GM23338 (cell line): ENCODE results near the gene WNT5B. TPM values are rescaled to one million over a fixed set of nuclear protein-coding genes. Genes with fewer than 3 reads are reported as not detected.

ENCODE experiments used
- ATAC-seq: fragments of 200-7000 bp; cut with Tn5 transposase; 3 replicates; pipeline ENCODE4 v1.9.1; 2020
- DNase-seq: peaks from one replicate; pipeline ENCODE4 v3.0.0-alpha.2; 2015; ENCODE audit warnings: low spot score
- H2AFZ ChIP-seq: fragments of 200-600 bp; sonication (generic); 2 replicates; pipeline ENCODE4 v1.8.0; 2016; ENCODE audit warnings: antibody characterized with exemption, mild to moderate bottlenecking, moderate library complexity
- H3F3A ChIP-seq: fragments of 200-600 bp; sonication (generic); replicated peaks from 2 replicates; pipeline ENCODE4 v1.8.0; 2017; ENCODE audit warnings: antibody characterized with exemption, mixed run types, low read depth
- H3K27ac ChIP-seq: fragments of 200-600 bp; sonication (generic); 2 replicates; pipeline ENCODE4 v1.6.1; 2016; ENCODE audit warnings: low read depth
- H3K27me3 ChIP-seq: fragments of 200-600 bp; sonication (generic); 2 replicates; pipeline ENCODE4 v1.8.0; 2016; ENCODE audit warnings: mild to moderate bottlenecking, mixed run types, moderate library complexity; ENCODE audit not compliant: insufficient read depth
- H3K36me3 ChIP-seq: fragments of 200-600 bp; sonication (generic); 2 replicates; pipeline ENCODE4 v1.8.0; 2016; ENCODE audit warnings: mild to moderate bottlenecking; ENCODE audit not compliant: insufficient read depth
- H3K4me1 ChIP-seq: fragments of 200-600 bp; sonication (generic); 2 replicates; pipeline ENCODE4 v1.8.0; 2016; ENCODE audit warnings: mild to moderate bottlenecking, moderate library complexity; ENCODE audit not compliant: insufficient read depth
- H3K4me2 ChIP-seq: fragments of 200-600 bp; sonication (generic); 2 replicates; pipeline ENCODE4 v1.7.1; 2017; ENCODE audit warnings: mixed run types
- H3K4me3 ChIP-seq: fragments of 200-600 bp; sonication (generic); 2 replicates; pipeline ENCODE4 v1.6.1; 2016; ENCODE audit warnings: mixed run types
- H3K79me2 ChIP-seq: fragments of 200-600 bp; sonication (generic); replicated peaks from 2 replicates; pipeline ENCODE4 v1.8.0; 2017; ENCODE audit warnings: mild to moderate bottlenecking; ENCODE audit not compliant: insufficient read depth
- H3K9me2 ChIP-seq: fragments of 200-600 bp; sonication (generic); 2 replicates; pipeline ENCODE4 v1.8.0; 2017; ENCODE audit not compliant: insufficient read depth
- H4K20me1 ChIP-seq: fragments of 200-600 bp; sonication (generic); replicated peaks from 2 replicates; pipeline ENCODE4 v1.8.0; 2017; ENCODE audit warnings: mild to moderate bottlenecking; ENCODE audit not compliant: insufficient read depth
- H3K27ac Mint-ChIP-seq: 2 replicates; pipeline ENCODE4 v1.8.0; 2020; ENCODE audit warnings: inconsistent platforms, mild to moderate bottlenecking, moderate library complexity, mixed read lengths
- H3K27me3 Mint-ChIP-seq: 3 replicates; pipeline ENCODE4 v1.8.0; 2022; ENCODE audit warnings: low read depth, mild to moderate bottlenecking, moderate library complexity, mixed read lengths, inconsistent platforms; ENCODE audit not compliant: insufficient read depth, poor library complexity
- H3K36me3 Mint-ChIP-seq: 3 replicates; pipeline ENCODE4 v1.8.0; 2021; ENCODE audit warnings: low read depth, mild to moderate bottlenecking, inconsistent platforms, moderate library complexity, mixed read lengths
- H3K4me1 Mint-ChIP-seq: 3 replicates; pipeline ENCODE4 v1.8.0; 2020; ENCODE audit warnings: mild to moderate bottlenecking, inconsistent platforms, mixed read lengths
- H3K4me3 Mint-ChIP-seq: 3 replicates; pipeline ENCODE4 v1.8.0; 2021; ENCODE audit warnings: moderate library complexity, mild to moderate bottlenecking, inconsistent platforms, mixed read lengths
- H3K9me3 Mint-ChIP-seq: 3 replicates; pipeline ENCODE4 v1.8.0; 2020; ENCODE audit warnings: moderate library complexity, mild to moderate bottlenecking, inconsistent platforms, mixed read lengths
- CREB1 ChIP-seq: fragments of 250-450 bp; sonication (Bioruptor Pico); IDR thresholded peaks from 2 replicates; pipeline ENCODE4 v1.5.0; 2020; ENCODE audit warnings: low read depth, mild to moderate bottlenecking, moderate library complexity
- EZH2 ChIP-seq: fragments of 200-600 bp; sonication (generic); IDR thresholded peaks from one replicate; pipeline ENCODE4 v1.8.0; 2017; ENCODE audit warnings: antibody characterized with exemption, mild to moderate bottlenecking, low read depth; ENCODE audit not compliant: unreplicated experiment
- EZH2phosphoT487 ChIP-seq: fragments of 200-600 bp; sonication (generic); IDR thresholded peaks from one replicate; pipeline ENCODE4 v1.8.1; 2018; ENCODE audit warnings: antibody characterized with exemption; ENCODE audit not compliant: unreplicated experiment
- JUNB ChIP-seq: IDR thresholded peaks from one replicate; pipeline ENCODE4 v1.6.1; 2016; ENCODE audit warnings: antibody characterized with exemption; ENCODE audit not compliant: unreplicated experiment
- NANOG ChIP-seq: IDR thresholded peaks from 2 replicates; pipeline ENCODE4 v1.6.1; 2016; ENCODE audit warnings: antibody characterized with exemption, borderline replicate concordance
- POLR2AphosphoS5 ChIP-seq: IDR thresholded peaks from 2 replicates; pipeline ENCODE4 v1.6.1; 2016; ENCODE audit warnings: antibody characterized with exemption, low read depth
- STAT1 ChIP-seq: IDR thresholded peaks from one replicate; pipeline ENCODE4 v1.6.1; 2016; ENCODE audit warnings: antibody characterized with exemption; ENCODE audit not compliant: unreplicated experiment
- ZNF114 ChIP-seq: fragments of 250-450 bp; sonication (Bioruptor Pico); IDR thresholded peaks from 2 replicates; pipeline ENCODE4 v1.5.0; 2020; ENCODE audit warnings: mild to moderate bottlenecking, moderate library complexity
- ZNF331 ChIP-seq: fragments of 250-450 bp; sonication (Bioruptor Pico); IDR thresholded peaks from 2 replicates; pipeline ENCODE4 v1.5.0; 2020; ENCODE audit warnings: low read depth, mild to moderate bottlenecking, moderate library complexity
- polyA plus RNA-seq: library from polyadenylated mRNA; unstranded; fragments of >200 nt; fragmentation: Nextera tagmentation; extraction: Ambion mirVana; gene quantifications from 2 replicates; pipeline ENCODE4 v1.2.1, GENCODE V29; 2016
- total RNA-seq: library from RNA; depleted of rRNA; stranded (reverse); fragments of >200 nt; shearing (Covaris generic); gene quantifications from 2 replicates; pipeline ENCODE4 v1.2.3, GENCODE V29; 2014
- TF ChIP-seq, protein P1 (sequence below): IDR thresholded peaks from one replicate; pipeline ENCODE4 v1.6.1; 2018; ENCODE audit warnings: antibody characterized with exemption; ENCODE audit not compliant: unreplicated experiment
- TF ChIP-seq, protein P2 (sequence below), 2 experiments: fragments of 200-600 bp in 1 of 2; sonication (generic) in 1 of 2; conservative IDR thresholded peaks; 2 replicates each; pipeline versions ENCODE4 v1.5.1 to v1.6.1; 2016 to 2017; ENCODE audit warnings: antibody characterized with exemption in 2 of 2, low read depth in 2 of 2, mild to moderate bottlenecking in 2 of 2, moderate library complexity in 1 of 2
- TF ChIP-seq, protein P3 (sequence below): IDR thresholded peaks from 2 replicates; pipeline ENCODE4 v1.6.1; 2016; ENCODE audit warnings: antibody characterized with exemption
- TF ChIP-seq, protein P4 (sequence below): fragments of 250-450 bp; sonication (Bioruptor Pico); IDR thresholded peaks from 2 replicates; pipeline ENCODE4 v1.5.0; 2020; ENCODE audit warnings: mild to moderate bottlenecking, moderate library complexity

Gene WNT5B
- total and polyA plus RNA-seq, 2 experiments from 2014 or later = 1.4 to 2.7 TPM

DNA sequence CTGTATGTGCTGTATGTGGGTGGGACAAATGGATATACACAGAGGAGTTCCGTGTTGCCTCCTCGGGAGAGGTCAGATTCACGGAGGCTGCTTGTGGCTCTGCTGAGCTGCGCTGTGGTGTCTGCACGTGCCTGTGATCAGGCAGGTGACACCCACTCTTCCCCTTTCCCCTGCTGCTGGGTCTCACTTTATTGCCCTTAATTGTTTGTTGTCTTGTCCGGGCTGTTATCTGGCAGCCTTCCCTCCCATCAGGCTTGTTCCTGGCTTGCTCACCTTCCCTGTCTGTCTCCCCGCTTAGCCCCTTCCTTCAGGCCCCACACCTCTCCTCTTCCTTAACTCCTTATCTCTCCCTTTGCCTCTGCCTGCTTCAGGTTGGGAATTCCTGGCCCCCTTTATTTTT is 13.5 kb downstream of the WNT5B start:
- H2AFZ ChIP-seq = no peak overlapping the region
- no peaks in the 10 kb centered on the region for H3K36me3 ChIP-seq
- H3K4me3 Mint-ChIP-seq = no peak overlapping the region
- peaks cover 18% of the 10 kb centered on the region for H3K27me3 ChIP-seq
- no peak overlapping the region for H3K4me2 ChIP-seq
- no peak overlapping the region for H3K27ac ChIP-seq
- no peak for ATAC-seq
- no peak for TF ChIP-seq EZH2phosphoT487
- no peak for TF ChIP-seq STAT1
- TF ChIP-seq, protein P1, sequence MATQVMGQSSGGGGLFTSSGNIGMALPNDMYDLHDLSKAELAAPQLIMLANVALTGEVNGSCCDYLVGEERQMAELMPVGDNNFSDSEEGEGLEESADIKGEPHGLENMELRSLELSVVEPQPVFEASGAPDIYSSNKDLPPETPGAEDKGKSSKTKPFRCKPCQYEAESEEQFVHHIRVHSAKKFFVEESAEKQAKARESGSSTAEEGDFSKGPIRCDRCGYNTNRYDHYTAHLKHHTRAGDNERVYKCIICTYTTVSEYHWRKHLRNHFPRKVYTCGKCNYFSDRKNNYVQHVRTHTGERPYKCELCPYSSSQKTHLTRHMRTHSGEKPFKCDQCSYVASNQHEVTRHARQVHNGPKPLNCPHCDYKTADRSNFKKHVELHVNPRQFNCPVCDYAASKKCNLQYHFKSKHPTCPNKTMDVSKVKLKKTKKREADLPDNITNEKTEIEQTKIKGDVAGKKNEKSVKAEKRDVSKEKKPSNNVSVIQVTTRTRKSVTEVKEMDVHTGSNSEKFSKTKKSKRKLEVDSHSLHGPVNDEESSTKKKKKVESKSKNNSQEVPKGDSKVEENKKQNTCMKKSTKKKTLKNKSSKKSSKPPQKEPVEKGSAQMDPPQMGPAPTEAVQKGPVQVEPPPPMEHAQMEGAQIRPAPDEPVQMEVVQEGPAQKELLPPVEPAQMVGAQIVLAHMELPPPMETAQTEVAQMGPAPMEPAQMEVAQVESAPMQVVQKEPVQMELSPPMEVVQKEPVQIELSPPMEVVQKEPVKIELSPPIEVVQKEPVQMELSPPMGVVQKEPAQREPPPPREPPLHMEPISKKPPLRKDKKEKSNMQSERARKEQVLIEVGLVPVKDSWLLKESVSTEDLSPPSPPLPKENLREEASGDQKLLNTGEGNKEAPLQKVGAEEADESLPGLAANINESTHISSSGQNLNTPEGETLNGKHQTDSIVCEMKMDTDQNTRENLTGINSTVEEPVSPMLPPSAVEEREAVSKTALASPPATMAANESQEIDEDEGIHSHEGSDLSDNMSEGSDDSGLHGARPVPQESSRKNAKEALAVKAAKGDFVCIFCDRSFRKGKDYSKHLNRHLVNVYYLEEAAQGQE = no peak
- TF ChIP-seq EZH2 = no peak
- no peak for TF ChIP-seq NANOG
- TF ChIP-seq CREB1 (CRISPR knock-in tag) = no peak
- TF ChIP-seq ZNF331 = no peak
- TF ChIP-seq, protein P2, sequence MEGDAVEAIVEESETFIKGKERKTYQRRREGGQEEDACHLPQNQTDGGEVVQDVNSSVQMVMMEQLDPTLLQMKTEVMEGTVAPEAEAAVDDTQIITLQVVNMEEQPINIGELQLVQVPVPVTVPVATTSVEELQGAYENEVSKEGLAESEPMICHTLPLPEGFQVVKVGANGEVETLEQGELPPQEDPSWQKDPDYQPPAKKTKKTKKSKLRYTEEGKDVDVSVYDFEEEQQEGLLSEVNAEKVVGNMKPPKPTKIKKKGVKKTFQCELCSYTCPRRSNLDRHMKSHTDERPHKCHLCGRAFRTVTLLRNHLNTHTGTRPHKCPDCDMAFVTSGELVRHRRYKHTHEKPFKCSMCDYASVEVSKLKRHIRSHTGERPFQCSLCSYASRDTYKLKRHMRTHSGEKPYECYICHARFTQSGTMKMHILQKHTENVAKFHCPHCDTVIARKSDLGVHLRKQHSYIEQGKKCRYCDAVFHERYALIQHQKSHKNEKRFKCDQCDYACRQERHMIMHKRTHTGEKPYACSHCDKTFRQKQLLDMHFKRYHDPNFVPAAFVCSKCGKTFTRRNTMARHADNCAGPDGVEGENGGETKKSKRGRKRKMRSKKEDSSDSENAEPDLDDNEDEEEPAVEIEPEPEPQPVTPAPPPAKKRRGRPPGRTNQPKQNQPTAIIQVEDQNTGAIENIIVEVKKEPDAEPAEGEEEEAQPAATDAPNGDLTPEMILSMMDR (conservative IDR thresholded peaks at IDR 0.05; ENCODE audit: low read depth in 2 of 2) = no peak
- no peak for TF ChIP-seq JUNB
- TF ChIP-seq, protein P3, sequence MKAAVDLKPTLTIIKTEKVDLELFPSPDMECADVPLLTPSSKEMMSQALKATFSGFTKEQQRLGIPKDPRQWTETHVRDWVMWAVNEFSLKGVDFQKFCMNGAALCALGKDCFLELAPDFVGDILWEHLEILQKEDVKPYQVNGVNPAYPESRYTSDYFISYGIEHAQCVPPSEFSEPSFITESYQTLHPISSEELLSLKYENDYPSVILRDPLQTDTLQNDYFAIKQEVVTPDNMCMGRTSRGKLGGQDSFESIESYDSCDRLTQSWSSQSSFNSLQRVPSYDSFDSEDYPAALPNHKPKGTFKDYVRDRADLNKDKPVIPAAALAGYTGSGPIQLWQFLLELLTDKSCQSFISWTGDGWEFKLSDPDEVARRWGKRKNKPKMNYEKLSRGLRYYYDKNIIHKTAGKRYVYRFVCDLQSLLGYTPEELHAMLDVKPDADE = no peak
- TF ChIP-seq ZNF114 (CRISPR knock-in tag) = no peak
- TF ChIP-seq POLR2AphosphoS5 = no peak
- TF ChIP-seq, protein P4, sequence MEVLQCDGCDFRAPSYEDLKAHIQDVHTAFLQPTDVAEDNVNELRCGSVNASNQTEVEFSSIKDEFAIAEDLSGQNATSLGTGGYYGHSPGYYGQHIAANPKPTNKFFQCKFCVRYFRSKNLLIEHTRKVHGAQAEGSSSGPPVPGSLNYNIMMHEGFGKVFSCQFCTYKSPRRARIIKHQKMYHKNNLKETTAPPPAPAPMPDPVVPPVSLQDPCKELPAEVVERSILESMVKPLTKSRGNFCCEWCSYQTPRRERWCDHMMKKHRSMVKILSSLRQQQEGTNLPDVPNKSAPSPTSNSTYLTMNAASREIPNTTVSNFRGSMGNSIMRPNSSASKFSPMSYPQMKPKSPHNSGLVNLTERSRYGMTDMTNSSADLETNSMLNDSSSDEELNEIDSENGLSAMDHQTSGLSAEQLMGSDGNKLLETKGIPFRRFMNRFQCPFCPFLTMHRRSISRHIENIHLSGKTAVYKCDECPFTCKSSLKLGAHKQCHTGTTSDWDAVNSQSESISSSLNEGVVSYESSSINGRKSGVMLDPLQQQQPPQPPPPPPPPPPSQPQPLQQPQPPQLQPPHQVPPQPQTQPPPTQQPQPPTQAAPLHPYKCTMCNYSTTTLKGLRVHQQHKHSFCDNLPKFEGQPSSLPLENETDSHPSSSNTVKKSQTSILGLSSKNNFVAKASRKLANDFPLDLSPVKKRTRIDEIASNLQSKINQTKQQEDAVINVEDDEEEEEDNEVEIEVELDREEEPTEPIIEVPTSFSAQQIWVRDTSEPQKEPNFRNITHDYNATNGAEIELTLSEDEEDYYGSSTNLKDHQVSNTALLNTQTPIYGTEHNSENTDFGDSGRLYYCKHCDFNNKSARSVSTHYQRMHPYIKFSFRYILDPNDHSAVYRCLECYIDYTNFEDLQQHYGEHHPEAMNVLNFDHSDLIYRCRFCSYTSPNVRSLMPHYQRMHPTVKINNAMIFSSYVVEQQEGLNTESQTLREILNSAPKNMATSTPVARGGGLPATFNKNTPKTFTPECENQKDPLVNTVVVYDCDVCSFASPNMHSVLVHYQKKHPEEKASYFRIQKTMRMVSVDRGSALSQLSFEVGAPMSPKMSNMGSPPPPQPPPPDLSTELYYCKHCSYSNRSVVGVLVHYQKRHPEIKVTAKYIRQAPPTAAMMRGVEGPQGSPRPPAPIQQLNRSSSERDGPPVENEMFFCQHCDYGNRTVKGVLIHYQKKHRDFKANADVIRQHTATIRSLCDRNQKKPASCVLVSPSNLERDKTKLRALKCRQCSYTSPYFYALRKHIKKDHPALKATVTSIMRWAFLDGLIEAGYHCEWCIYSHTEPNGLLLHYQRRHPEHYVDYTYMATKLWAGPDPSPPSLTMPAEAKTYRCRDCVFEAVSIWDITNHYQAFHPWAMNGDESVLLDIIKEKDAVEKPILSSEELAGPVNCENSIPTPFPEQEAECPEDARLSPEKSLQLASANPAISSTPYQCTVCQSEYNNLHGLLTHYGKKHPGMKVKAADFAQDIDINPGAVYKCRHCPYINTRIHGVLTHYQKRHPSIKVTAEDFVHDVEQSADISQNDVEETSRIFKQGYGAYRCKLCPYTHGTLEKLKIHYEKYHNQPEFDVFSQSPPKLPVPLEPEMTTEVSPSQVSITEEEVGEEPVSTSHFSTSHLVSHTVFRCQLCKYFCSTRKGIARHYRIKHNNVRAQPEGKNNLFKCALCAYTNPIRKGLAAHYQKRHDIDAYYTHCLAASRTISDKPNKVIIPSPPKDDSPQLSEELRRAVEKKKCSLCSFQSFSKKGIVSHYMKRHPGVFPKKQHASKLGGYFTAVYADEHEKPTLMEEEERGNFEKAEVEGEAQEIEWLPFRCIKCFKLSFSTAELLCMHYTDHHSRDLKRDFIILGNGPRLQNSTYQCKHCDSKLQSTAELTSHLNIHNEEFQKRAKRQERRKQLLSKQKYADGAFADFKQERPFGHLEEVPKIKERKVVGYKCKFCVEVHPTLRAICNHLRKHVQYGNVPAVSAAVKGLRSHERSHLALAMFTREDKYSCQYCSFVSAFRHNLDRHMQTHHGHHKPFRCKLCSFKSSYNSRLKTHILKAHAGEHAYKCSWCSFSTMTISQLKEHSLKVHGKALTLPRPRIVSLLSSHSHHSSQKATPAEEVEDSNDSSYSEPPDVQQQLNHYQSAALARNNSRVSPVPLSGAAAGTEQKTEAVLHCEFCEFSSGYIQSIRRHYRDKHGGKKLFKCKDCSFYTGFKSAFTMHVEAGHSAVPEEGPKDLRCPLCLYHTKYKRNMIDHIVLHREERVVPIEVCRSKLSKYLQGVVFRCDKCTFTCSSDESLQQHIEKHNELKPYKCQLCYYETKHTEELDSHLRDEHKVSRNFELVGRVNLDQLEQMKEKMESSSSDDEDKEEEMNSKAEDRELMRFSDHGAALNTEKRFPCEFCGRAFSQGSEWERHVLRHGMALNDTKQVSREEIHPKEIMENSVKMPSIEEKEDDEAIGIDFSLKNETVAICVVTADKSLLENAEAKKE (CRISPR knock-in tag) = no peak
- no peaks in the 10 kb centered on the region for H3K9me3 Mint-ChIP-seq
- no peak for DNase-seq
- no peaks in the 10 kb centered on the region for H4K20me1 ChIP-seq
- H3K9me2 ChIP-seq = no peaks in the 10 kb centered on the region
- peaks cover 7% of the 10 kb centered on the region; the same call in 1 of the 2 replicates for H3F3A ChIP-seq
- H3K79me2 ChIP-seq = no peaks in the 10 kb centered on the region
- H3K27me3 Mint-ChIP-seq = peaks cover 13% of the 10 kb centered on the region
- no peak overlapping the region for H3K27ac Mint-ChIP-seq
- H3K4me1 ChIP-seq = peaks cover 12% of the 10 kb centered on the region; the same call in 1 of the 2 replicates
- H3K4me3 ChIP-seq = no peak overlapping the region
- no peaks in the 10 kb centered on the region; the same call in 2 of the 3 replicates for H3K36me3 Mint-ChIP-seq
- peaks cover 11% of the 10 kb centered on the region; the same call in 2 of the 3 replicates for H3K4me1 Mint-ChIP-seq
